GM18526 (cell line): ENCODE measurements around the gene PLB1.

ENCODE experiments used
- POLR2A ChIP-seq: IDR thresholded peaks from 3 replicates; pipeline ENCODE4 v1.6.1; 2011; ENCODE audit not compliant: insufficient read length; ENCODE audit errors: extremely low read depth

Gene PLB1

GRCh38 chr2:28649481-28650265 lies 153.8 kb downstream of the PLB1 start:
- TF ChIP-seq POLR2A: no peak

- TF ChIP-seq POLR2A: no peak
These were observed 154.4 kb downstream of the PLB1 start for GRCh38 chr2:28650266-28650584.

- TF ChIP-seq POLR2A: no peak
These were observed 156.4 kb downstream of the PLB1 start for GRCh38 chr2:28652217-28652616.

GRCh38 chr2:28653892-28654662 lies 158.2 kb downstream of the PLB1 start:
- no peak for TF ChIP-seq POLR2A

- TF ChIP-seq POLR2A: no peak
These were observed 158.9 kb downstream of the PLB1 start for GRCh38 chr2:28654663-28655320.

DNA sequence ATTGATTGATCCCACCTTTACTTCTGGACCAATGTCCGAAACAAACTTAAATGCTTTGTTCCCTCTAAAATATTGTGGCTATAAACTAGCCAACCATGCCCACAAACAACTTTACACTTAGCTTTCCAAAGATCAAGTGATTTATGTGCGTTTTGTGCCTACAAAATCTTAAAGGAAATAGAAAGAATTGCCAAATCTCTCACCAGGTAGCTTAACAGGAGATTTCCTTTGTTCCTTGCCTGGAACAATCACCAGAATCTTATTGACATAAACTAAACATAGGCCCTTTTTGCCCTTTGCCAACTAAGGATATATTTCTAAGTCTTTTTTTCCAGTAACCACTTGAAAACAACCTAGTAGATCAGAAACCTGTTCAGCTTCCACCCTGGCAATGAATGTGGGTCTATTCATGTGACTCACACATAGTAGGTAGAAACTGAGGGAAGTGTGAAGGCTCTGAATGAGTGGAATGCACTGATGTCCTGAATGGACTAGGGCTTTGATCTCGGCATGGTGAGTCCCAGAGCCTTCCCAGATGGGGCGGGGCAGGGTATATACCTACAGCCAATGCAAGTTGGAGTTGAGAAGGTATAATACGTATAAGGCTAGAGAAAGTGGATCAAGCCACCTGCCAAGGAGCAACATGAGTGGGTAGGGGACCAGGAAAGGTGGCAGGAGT lies 161.2 kb downstream of the PLB1 start:
- TF ChIP-seq POLR2A: no peak

DNA sequence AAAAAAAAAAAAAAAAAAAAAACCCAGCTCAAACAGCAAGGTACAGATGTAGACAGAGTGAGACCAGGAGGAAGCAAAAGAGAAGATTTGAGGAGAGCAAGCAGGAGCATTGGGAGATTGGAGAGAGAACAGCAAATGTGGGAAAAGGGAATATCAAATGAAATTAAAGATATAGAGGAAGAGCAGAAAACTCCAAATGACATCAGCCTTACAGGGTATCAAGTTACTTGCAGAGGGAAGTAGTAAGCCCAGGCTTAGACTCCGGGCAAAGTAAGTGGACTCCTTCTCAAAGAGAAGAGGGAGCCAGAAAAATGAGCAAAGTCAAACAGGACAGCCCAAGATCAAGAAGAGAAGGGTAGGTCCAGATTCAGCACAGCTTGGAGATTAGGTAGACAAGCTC lies 162.5 kb downstream of the PLB1 start:
- no peak for TF ChIP-seq POLR2A

- TF ChIP-seq POLR2A: no peak
These were observed 163.3 kb downstream of the PLB1 start for GRCh38 chr2:28659127-28659526.

DNA sequence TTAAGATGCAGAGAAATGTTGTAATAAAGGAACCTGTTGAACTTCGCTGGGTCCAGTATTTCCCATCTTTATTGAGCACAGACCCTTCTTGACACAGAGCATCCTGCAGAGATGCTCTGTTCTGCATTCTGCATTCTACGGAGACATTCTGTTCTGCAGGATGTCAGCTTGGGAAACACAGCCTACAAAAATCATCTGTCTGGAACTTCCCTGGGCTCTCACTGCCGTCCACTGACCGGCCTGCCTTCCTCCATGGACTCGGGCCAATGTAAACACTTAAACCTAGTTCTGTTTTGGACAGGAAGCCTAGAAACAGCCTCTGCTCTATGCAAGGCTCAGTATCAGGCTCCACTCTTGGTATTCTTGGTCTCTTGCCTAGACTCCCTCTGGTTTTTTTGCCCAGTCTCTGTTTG lies 165.7 kb downstream of the PLB1 start:
- TF ChIP-seq POLR2A: no peak

GRCh38 chr2:28662044-28662443 lies 166.2 kb downstream of the PLB1 start:
- no peak for TF ChIP-seq POLR2A

GRCh38 chr2:28662468-28663181 lies 166.8 kb downstream of the PLB1 start:
- TF ChIP-seq POLR2A: no peak

DNA sequence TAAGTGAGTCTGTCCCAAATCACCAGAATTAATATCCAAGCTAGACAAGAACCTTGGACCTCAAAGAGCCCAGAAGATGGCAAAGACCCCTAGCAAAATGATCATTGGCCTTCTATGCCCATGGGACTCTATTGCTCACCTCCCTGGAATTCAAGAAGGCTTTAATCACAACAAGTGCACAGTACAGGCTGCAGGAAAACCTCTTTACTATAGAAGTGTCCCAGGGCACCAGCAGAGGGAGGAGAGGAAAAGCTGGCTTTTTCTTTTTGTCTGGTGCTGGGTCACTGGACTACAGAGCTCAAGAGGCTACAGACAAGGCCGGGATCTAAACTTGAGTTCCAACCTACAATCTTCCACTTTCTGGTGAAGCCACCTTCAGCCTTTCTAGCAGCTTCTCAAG lies 167.5 kb downstream of the PLB1 start:
- no peak for TF ChIP-seq POLR2A

- no peak for TF ChIP-seq POLR2A
These were observed 168.4 kb downstream of the PLB1 start for GRCh38 chr2:28664120-28664842.

DNA sequence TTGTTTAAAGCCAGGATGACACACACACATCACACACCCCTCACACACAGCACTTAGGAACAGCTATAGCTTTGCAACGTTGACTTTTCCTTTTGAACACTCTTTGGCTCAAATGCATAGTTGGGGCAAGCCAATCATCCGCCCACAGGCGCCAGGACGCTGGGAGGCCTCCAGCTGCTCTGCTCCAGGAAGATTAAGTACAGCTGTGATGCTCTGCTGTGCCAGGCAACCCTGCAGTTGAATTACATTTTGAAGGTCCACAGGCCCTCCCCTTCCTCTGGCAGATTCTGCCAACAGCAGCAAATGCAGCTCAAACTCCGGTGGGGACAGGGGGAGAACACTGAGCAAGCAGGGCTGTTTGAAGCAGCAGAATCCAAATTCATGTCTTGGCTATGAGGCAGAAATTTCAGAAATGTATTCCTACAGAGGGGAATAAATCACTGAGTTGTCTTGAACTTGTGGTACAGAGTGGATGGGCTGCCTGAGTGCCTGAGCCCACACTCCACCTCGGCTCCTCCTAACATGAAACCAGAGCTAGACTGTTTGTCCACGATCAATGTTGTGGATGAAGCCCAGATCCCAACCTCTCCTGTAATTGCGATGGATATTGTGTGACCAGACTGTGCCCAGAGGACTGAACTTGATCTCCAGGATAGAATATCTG lies 169.3 kb downstream of the PLB1 start:
- no peak for TF ChIP-seq POLR2A
